Vagina (tissue), 2 donors: ENCODE data around the gene TMC5. TPM values are rescaled to one million over a fixed set of nuclear protein-coding genes. Genes with fewer than 3 reads are reported as not detected.

ENCODE experiments used
- DNase-seq, 2 donors: peaks; one replicate each; pipeline ENCODE4 v3.0.0-alpha.2; 2017; ENCODE audit errors: extremely low spot score in 2 of 2
- H3K27ac ChIP-seq: fragments of 200-600 bp; sonication (generic); one replicate; pipeline ENCODE4 v1.5.1; 2019
- H3K27me3 ChIP-seq: fragments of 200-600 bp; sonication (generic); one replicate; pipeline ENCODE4 v1.5.1; 2019
- H3K36me3 ChIP-seq, 2 donors: fragments of 200-600 bp; sonication (generic); one replicate each; pipeline ENCODE4 v1.5.1; 2017 to 2019
- H3K4me1 ChIP-seq: fragments of 200-600 bp; sonication (generic); one replicate; pipeline ENCODE4 v1.5.1; 2019
- H3K4me3 ChIP-seq, 2 donors: fragments of 200-600 bp; sonication (generic); 1 replicate in 1 of 2; 2 replicates in 1 of 2; pipeline ENCODE4 v1.5.1; 2016 to 2019
- H3K9me3 ChIP-seq: fragments of 200-600 bp; sonication (generic); one replicate; pipeline ENCODE4 v1.5.1; 2019
- POLR2A ChIP-seq, 2 donors: fragments of 450-650 bp; IDR thresholded peaks; one replicate each; pipeline ENCODE4 v1.6.1; 2017; ENCODE audit warnings: antibody characterized with exemption in 2 of 2, mild to moderate bottlenecking in 2 of 2, moderate library complexity in 2 of 2
- POLR2AphosphoS5 ChIP-seq, 2 donors: sonication (generic); formaldehyde crosslinking; IDR thresholded peaks; one replicate each; pipeline ENCODE4 v1.9.0; 2017; ENCODE audit warnings: antibody characterized with exemption in 2 of 2, mild to moderate bottlenecking in 2 of 2, low read depth in 1 of 2; ENCODE audit not compliant: insufficient read depth in 1 of 2
- intact Hi-C: fragments of 100-400 bp; cut with DNase I; formaldehyde crosslinking; loops from one replicate; pipeline ENCODE4 v1.15.1; 2023
- total RNA-seq: library from RNA; depleted of rRNA; stranded (reverse); fragments of >200 nt; gene quantifications from one replicate; pipeline ENCODE4 v1.2.3, GENCODE V29; 2016
- TF ChIP-seq, protein P1 (sequence below), 3 experiments: fragments of 450-650 bp in 2 of 3; fragments of 200-600 bp in 1 of 3; sonication (generic) in 1 of 3; IDR thresholded peaks; one replicate each; pipeline ENCODE4 v1.5.1; 2017 to 2019; ENCODE audit warnings: antibody characterized with exemption in 3 of 3, mild to moderate bottlenecking in 2 of 3, moderate library complexity in 2 of 3

Gene TMC5
- total RNA-seq, 1 donor from 2014 or later = not detected

DNA sequence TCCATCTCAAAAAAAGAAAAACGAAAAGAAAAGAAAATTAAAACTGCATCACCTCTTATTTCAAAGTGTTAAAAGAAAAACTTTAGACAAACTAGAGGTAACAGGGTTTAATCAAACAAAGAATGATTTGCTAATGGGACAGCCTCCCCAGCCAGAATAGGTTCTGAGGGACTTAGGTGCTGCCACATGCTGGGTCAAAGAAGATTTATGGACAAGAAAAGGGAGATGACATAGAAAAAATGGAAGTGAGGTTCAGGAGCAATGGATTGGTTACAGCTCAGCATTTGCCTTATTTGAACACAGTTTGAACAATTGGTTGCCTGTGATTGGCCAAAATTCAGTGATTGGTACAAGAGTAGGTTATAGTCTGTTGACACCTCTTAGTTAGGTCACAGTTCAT is 21.1 kb downstream of the TMC5 start:
- intact Hi-C loops = no loop called here
- H3K36me3 ChIP-seq = no peaks in the 10 kb centered on the region
- no peaks in the 10 kb centered on the region for H3K9me3 ChIP-seq
- no peaks in the 10 kb centered on the region for H3K4me1 ChIP-seq
- H3K27ac ChIP-seq = no peak overlapping the region
- TF ChIP-seq, protein P1, sequence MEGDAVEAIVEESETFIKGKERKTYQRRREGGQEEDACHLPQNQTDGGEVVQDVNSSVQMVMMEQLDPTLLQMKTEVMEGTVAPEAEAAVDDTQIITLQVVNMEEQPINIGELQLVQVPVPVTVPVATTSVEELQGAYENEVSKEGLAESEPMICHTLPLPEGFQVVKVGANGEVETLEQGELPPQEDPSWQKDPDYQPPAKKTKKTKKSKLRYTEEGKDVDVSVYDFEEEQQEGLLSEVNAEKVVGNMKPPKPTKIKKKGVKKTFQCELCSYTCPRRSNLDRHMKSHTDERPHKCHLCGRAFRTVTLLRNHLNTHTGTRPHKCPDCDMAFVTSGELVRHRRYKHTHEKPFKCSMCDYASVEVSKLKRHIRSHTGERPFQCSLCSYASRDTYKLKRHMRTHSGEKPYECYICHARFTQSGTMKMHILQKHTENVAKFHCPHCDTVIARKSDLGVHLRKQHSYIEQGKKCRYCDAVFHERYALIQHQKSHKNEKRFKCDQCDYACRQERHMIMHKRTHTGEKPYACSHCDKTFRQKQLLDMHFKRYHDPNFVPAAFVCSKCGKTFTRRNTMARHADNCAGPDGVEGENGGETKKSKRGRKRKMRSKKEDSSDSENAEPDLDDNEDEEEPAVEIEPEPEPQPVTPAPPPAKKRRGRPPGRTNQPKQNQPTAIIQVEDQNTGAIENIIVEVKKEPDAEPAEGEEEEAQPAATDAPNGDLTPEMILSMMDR (IDR thresholded peaks at IDR 0.05) = no peak
- TF ChIP-seq POLR2A (IDR thresholded peaks at IDR 0.05) = no peak
- TF ChIP-seq POLR2AphosphoS5 (IDR thresholded peaks at IDR 0.05; ENCODE audit: insufficient read depth in 1 of 2, low read depth in 1 of 2) = no peak
- H3K27me3 ChIP-seq = no peaks in the 10 kb centered on the region
- no peak overlapping the region for H3K4me3 ChIP-seq
- no peak for DNase-seq

DNA sequence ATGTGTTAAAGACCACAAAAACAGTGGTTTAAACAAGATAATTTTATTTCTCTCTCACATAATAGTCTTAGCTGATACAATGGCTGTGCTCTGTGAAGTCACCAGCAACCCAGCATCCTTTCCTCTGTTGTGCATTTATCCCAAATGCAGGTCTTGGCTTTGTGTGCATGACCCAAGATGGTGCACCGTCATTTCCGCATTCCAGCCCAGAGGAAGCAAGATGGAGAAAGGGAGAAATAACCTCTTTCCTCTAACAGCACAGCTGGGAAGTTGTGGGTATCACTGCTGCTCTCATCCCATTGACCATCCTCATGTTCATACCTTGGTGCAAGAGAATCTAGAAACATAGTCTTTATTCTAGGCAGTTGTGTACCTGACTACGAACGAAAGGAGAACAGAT is 21.8 kb downstream of the TMC5 start:
- intact Hi-C loops = no loop called here
- H3K4me3 ChIP-seq = no peak overlapping the region
- H3K9me3 ChIP-seq = no peaks in the 10 kb centered on the region
- no peak overlapping the region for H3K27ac ChIP-seq
- DNase-seq = no peak
- H3K4me1 ChIP-seq = no peaks in the 10 kb centered on the region
- no peaks in the 10 kb centered on the region for H3K27me3 ChIP-seq
- no peaks in the 10 kb centered on the region for H3K36me3 ChIP-seq
- TF ChIP-seq POLR2AphosphoS5 (IDR thresholded peaks at IDR 0.05; ENCODE audit: insufficient read depth in 1 of 2, low read depth in 1 of 2) (no peak), POLR2A (IDR thresholded peaks at IDR 0.05) (no peak)
- TF ChIP-seq, protein P1 (IDR thresholded peaks at IDR 0.05) = no peak

DNA sequence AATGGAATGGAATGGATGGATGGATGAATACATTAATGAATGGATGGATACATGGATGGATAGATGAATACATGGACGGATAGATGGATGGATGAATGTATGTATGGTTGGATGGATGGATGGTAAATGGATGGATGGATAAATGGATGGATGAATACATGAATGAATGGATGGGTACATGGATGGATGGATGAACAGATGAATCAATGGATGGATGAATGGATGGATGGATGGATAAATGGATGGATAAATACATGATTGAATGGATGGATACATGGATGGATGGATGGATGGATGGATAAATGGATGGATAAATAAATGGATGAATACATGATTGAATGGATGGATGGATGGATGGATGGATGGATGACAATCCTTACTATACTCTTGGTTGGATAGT is 26.0 kb downstream of the TMC5 start:
- Histone ChIP-seq H3K4me1 (no peaks in the 10 kb centered on the region), H3K9me3 (no peaks in the 10 kb centered on the region), H3K27me3 (no peaks in the 10 kb centered on the region), H3K27ac (no peak overlapping the region), H3K4me3 (no peak overlapping the region), H3K36me3 (no peaks in the 10 kb centered on the region)
- DNase-seq = no peak
- intact Hi-C loops = no loop called here
- no peak for TF ChIP-seq POLR2A (IDR thresholded peaks at IDR 0.05)
- no peak for TF ChIP-seq POLR2AphosphoS5 (IDR thresholded peaks at IDR 0.05; ENCODE audit: insufficient read depth in 1 of 2, low read depth in 1 of 2)
- TF ChIP-seq, protein P1 (IDR thresholded peaks at IDR 0.05) = no peak

GRCh38 chr16:19446300-19446846 is 28.7 kb downstream of the TMC5 start:
- Histone ChIP-seq H3K9me3 (no peaks in the 10 kb centered on the region), H3K4me1 (no peaks in the 10 kb centered on the region), H3K27ac (no peak overlapping the region), H3K4me3 (no peak overlapping the region), H3K36me3 (no peaks in the 10 kb centered on the region), H3K27me3 (no peaks in the 10 kb centered on the region)
- DNase-seq = no peak
- intact Hi-C loops = no loop called here
- TF ChIP-seq, protein P1 (IDR thresholded peaks at IDR 0.05) = no peak
- TF ChIP-seq POLR2AphosphoS5 (IDR thresholded peaks at IDR 0.05; ENCODE audit: insufficient read depth in 1 of 2, low read depth in 1 of 2) (no peak), POLR2A (IDR thresholded peaks at IDR 0.05) (no peak)

DNA sequence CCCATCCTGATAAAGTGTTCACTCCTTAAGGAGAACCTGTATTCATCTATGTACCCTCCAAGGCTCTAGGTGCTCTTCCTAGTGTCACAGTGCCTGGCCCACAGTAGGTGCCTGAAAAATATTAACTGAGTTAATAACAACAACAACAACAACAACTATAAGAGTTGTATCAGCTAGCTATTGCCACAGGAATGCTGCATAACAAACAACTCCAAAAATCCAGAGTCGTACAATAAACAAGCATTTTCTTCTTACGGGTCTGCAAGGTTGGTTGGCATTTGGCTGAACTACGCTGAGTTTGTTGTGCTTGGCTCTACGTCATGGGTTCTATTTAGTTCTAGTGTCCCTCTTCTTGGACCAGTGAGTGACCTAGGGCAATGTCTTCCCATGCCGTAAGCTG is 29.2 kb downstream of the TMC5 start:
- no peak overlapping the region for H3K27ac ChIP-seq
- no peaks in the 10 kb centered on the region for H3K36me3 ChIP-seq
- H3K4me3 ChIP-seq = no peak overlapping the region
- H3K4me1 ChIP-seq = no peaks in the 10 kb centered on the region
- intact Hi-C loops = no loop called here
- no peaks in the 10 kb centered on the region for H3K27me3 ChIP-seq
- DNase-seq = no peak
- no peaks in the 10 kb centered on the region for H3K9me3 ChIP-seq
- TF ChIP-seq POLR2AphosphoS5 (IDR thresholded peaks at IDR 0.05; ENCODE audit: insufficient read depth in 1 of 2, low read depth in 1 of 2) = no peak
- TF ChIP-seq, protein P1 (IDR thresholded peaks at IDR 0.05) = no peak
